ENCODE data around the gene OASL.

The OASL gene

DNA sequence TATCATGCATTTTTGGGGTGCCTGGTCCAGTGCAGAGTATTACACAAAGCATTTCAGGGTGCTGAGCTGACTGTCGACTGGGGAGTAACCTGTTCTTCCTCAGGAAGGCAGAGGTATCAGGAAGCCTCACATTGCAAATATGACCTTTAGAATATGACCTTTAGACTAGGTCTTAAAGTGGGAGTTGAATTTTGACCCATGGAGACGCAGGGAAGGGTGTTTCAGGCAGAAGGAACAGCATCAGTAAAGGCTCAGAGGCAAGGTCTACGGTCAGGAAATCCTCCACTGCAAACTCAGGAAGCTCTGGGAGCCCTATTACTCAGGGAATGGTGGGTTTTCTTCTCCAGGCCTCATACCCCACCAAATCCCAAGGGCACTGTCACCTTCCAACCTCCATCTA, 49.4 kb downstream of the OASL start:
- DNase-seq = no peak

DNA sequence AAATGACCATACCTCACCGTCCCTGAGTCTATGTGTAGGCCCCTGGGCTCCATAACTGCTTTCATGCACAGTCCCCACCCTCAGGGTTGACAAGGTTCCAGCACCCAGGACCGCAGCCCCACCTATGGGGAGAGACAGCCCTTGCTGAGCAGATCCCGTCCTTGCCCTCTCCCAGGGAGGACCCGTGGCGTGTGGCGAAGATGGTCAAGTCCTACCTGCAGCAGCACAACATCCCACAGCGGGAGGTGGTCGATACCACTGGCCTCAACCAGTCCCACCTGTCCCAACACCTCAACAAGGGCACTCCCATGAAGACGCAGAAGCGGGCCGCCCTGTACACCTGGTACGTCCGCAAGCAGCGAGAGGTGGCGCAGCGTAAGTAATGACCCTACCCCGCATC, 50.4 kb downstream of the OASL start:
- DNase-seq = no peak

DNA sequence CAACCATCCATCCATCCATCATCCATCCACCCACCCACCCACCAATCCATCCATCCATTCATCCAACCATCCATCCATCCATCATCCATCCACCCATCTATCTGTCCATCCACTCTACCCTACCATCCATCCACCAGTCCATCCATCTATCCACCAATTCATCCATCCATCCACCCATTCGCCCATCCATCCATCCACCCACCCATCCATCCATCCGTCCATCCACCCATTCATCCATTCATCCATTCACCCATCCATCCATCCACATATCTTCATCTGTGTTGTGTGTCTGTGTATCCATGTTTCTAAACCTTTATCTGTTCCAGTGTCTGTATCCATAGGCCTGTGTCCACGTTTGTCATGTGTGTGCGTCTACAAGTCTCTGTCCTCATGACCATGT, 50.8 kb downstream of the OASL start:
- no peak for DNase-seq

DNA sequence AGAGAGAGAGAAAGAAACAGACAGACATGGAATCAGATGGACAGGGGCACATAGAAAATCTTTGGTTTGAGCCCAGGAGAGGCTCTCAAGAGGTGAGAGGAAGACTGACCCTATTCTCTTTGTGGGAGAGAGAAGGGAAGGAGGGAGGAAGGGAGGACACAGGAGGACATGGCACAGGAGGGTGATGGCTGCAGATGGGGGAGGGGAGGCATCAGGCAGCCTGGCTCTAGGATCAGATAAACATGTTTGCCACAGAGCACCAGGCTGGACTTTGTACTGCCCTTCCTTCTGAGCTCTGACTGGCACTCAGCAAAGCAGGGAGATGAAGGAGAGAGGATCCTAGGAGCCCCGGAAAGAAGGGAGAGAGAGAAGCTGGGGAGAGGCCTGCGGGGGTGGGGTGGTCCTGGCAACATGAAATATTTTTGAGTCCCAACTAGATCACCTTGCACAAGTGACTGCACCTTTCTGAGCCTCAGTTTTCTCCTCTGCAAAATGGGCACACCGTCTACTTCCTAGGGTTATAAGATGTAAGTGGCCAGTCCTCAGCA, 54.6 kb downstream of the OASL start:
- DNase-seq = no peak

DNA sequence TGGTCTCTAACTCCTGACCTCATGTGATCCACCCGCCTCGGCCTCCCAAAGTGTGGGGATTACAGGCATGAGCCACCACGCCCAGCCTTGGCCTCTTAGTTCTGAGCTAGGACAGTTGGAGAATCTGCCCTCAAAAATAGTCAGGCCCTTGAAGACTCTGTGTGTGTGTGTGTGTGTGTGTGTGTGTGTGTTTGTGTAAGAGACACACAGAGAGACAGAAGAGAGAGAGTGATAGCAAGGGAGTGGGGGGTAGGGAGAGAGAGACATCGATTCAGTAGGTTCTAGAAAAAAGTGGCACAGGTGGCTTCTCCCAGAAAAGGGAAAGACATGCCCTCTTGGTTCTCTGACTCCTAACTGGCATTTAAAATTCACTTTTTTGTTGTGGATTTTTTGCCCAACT, 55.3 kb downstream of the OASL start:
- no peak for DNase-seq

DNA sequence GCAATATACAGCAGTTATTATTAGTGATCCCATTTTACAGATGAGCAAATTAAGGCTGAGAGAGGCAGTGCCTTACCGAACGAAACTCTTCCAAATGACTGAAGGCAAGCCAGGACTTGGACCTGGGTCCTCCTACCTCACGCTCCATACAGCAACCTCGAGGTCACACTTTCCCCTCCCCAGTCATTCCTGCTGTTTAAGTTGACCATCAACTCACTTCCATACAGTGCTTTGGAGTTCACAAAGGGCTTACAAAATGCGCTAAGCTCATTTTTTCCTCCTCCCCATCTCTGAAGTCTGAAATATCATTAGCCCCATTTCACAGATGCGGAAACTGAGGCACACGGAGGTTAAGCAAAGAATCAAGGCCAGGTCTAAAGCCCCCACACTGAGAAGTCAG, 56.4 kb downstream of the OASL start:
- no peak for DNase-seq

DNA sequence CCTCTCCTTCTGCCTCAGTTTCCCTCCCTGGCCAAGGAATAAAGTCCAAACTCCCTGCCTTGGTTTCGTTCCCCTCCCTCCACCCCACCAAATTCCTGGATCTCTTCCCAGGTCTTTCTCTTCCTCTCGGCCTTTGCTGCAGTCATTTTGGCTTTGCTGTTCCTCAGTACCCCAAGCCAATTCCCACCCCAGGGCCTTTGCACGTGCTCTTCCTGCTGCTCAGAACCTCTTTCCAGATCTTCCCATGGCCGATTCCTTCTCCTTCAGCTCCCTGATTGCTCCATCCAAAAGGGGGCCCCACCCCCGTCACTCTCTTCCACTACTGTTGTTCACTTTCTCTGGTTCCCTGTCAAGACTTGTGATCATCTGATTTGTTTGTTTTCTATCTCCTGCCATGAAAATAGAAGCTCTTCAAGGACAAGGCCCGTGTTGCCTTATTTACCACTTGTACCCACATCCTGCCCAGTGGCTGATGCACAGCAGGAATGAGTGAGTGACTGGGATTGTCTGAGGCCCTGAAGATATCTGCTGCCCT, 57.6 kb downstream of the OASL start:
- DNase-seq = no peak

DNA sequence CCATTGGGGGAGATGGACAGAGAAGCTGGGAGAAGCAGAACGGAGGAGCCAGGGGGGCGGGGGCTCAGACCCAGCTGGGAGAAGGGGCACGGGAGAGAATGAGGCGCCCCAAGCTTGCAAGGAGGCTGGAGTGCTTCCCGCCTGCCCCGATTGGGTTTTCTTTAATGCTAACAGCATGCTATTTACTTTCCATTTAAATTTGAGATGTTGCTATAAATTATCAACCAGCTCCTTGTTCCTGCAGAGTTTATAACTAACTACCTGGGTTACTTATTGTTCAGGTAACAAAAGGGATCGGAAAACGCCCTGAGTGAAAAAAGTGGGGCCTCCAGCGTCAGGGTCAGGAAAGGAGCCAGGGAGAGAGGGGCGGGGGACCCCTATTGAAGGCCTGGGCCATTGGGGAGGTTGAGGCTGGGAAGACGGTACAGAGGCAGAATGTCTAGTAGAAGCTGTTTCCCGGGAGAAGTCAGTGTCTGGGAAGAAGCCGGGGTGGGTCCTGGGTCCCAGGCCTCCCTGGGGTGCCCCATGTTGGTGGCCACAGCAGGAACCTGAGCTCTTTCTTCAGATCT, 58.2 kb downstream of the OASL start:
- no peak for DNase-seq

DNA sequence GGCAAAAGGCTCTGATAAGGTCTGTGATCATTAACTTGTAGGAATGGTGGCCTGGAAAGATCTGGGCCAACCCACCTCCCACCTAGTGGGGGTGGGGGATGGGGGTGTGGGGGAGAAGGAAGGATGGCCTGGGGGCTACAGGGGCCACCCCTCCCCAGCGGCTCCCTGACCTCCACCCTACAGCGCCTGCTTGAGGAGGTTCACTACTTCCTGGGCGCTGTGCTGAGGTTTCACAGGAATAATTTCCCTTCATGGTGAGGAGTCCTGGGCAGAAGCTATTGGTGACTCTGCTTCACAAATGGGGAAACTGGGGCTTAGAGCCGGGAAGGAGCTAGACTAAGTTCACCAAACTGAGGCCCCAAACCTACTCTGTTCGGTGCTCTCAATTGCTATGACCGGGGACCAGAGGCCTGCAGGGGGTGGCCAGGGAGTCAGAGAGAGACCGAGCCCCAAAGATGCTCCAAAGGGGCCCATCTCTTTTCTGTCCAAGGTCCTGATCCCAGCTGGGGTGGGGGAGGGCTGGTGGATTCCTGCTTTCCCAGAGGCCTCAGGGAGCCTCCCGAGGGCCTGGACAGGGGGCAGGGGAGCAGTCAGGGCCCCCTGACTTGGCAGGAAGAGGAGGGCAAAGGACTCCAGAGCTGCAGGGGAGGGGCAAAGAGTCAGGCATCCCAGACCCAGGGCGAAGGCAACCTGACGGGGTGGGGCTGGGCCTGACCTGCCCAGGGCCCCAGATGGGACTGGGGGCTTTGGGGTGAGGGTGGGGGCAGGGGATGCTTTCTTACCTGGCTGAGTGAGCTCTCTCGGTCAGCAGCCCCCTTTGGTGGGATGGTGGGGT, 59.0 kb downstream of the OASL start:
- DNase-seq = no peak

DNA sequence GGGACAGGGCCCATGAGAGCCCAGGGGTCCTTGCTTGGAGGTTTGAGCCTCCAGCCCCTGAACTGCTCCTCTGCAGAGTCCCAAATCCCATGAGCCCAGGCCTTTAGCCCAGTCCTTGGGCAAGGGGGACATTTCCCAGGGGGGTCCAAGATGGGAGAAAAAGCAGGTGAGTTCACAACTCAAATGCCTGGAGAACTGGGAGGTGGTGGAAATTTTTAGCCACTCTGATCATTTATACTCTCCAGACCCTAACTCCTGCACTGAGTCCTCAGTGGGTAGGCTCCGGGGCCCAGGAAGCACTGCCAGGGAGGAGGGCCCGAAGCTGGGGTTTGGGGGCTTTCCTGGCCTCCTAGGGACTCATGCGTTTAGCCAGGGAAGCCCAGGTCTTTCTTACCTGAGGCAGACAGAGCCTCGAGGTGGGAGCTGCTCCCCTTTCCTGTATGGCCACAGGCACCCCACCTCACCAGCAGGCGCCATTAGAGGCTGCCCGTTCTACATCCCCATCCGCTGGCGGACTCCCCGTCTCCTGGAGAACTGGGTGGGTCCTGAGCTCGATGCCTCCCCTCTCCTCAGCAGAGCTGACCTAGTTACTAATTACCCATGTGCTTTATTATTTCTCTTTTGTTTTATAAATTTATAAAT, 59.7 kb downstream of the OASL start:
- no peak for DNase-seq

DNA sequence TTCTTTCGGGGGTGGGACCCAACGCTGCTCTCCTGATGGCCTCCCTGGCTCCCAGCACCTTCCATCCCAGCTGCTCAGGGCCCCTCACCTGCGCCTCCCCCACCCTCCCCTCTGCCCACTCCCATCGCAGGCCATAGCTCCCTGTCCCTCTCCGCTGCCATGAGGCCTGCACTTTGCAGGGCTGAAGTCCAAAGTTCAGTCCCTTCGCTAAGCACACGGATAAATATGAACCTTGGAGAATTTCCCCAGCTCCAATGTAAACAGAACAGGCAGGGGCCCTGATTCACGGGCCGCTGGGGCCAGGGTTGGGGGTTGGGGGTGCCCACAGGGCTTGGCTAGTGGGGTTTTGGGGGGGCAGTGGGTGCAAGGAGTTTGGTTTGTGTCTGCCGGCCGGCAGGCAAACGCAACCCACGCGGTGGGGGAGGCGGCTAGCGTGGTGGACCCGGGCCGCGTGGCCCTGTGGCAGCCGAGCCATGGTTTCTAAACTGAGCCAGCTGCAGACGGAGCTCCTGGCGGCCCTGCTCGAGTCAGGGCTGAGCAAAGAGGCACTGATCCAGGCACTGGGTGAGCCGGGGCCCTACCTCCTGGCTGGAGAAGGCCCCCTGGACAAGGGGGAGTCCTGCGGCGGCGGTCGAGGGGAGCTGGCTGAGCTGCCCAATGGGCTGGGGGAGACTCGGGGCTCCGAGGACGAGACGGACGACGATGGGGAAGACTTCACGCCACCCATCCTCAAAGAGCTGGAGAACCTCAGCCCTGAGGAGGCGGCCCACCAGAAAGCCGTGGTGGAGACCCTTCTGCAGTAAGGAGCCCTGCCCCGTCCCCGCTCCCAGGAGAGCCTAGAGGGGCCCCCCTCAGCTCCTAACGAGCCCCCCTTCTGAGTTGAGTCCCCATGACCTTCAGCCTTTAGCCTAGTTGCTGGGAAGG, 60.5 kb downstream of the OASL start, which contains the start of gene HNF1A:
HNF1A (plus strand) TSS at position 248 of the 924 bp plus-strand sequence; CDS start at position 474, 226 bp downstream.
- DNase-seq = no peak

DNA sequence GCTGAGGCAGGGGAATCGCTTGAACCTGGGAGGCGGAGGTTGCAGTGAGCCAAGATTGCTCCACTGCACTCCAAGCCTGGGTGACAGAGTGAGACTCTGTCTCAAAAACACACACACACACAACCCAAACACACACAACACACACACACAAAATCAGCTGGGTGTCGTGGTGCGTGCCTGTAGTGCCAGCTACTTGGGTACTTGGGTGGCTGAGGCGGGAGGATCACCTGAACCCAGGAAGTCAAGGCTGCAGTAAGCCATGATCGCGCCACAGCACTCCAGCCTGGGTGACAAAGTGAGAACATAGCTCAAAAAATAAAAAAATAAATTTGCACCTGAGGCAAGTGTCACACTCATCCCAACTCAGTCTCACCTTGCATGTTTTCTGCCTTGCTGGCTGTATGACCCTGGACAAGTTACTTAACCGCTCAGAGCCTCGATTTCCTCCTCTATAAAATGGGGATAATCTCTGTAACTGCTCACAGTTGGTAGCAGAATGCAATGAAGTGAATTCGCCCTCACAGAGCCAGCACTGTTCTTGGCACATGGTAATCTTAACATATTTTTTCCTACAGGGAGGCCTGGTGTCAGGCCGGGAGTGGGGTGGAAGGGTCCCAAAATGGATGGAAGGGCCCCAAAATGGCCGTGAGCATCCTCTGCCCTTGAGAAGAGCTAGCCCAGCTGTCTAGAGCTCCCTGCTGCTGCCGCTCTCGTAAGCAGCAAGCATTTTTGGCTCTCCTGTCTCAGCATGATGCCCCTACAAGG, 61.3 kb downstream of the OASL start:
- DNase-seq = no peak

DNA sequence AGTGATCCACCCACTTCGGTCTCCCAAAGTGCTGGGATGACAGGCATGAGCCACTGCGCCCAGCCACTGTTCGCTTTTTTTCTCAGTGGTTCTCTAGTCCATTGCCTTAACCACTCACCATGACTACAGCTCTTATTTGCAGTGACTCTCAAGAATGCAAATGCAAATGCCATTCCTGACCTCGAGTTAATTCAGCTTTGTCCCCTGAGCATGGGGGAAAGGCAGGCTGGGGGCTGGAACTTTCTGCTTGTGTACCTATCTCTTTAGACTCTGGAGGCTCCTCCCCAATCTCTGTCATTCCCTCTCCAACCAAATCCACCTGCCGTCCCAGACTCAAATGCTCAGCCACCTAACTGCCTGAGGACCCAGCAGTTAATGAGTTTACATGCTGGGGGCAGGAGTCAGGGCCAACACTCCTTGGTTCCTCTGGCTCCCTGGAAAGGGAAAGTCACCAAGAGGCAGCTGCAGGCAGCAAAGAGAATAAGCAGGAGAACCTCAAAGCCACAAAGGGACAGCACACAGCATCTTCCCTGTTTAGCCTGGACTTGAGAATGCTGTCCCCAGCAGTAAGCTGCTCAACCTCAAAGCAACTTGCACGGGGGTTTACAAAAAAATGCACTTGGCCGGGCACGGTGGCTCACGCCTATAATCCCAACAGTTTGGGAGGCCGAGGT, 66.0 kb downstream of the OASL start:
- DNase-seq = no peak

DNA sequence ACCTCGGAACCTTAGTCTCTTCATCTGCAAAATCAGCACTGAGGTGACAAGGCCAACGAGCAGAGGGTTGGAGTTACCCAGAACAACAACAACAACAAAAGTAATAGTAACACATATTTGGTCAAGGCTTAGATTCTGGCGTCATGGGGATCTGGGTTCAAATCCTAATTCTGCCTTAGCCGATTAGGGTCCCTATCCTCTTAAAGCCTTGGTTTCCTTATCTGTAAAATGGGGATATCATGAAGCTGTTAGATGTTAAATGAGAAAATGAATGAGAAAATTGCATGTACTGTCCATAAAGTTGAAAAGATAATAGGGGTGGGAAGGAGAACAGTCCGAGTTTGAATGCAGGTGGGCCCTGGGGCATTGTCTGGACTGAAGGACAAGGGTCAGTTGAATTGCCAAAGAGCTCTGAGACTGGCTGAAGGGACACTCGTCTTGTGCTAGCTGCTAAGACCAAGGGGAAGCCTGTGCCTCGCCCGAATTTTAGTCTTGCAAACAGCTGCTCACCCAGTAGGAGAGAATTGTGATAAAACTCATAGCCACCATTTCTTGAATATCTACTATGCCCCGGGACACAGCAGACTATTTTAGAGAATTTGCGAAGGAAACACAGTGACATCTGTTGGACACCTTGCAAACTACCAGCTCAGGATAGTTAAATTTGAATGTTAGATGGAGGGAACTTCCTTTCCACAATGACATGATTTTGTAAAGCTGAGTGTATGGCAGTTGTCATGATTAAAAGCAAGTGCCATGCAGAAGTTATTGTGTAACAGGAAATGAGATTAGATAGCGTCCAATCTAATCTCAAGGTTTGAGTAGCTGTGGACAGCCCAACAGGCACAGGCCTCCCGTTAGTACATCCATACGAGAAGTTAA, 67.5 kb downstream of the OASL start:
- peak; percentile 38 to 81 for DNase-seq

DNA sequence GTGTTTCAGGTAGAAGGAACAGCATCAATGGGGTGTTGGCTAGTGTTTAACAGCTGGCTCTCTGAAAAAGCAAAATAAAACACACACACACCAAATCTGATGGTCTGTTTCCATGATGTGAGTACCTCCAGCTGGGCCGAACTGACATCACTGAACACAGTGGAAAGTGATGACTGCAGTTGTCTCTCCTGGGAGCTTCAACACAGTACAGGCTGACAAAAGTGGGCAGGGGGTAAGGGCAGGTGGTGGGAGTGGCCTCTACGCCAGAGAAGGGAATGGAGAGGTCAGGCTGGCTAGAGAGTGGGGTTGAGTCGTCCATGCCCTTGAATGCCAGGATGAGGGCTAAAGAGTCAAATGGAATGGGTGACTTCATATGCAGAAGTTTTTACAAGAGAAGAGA, 68.7 kb downstream of the OASL start:
- DNase-seq = no peak
